PC-9 (cell line): ENCODE data around the gene ADCY2.

Experiments
- CTCF ChIP-seq: fragments of 200-600 bp; sonication (generic); conservative IDR thresholded peaks from 2 replicates; pipeline ENCODE4 v1.6.1; 2017; ENCODE audit warnings: mixed run types, antibody characterized with exemption, mild to moderate bottlenecking, moderate library complexity
- EZH2 ChIP-seq: fragments of 200-600 bp; sonication (generic); IDR thresholded peaks from 2 replicates; pipeline ENCODE4 v1.8.0; 2017; ENCODE audit warnings: antibody characterized with exemption, low read depth

GRCh38 chr5:7787770-7788169 is 391.8 kb downstream of the ADCY2 start:
- TF ChIP-seq CTCF (no peak), EZH2 (no peak)
